ENCODE results near the gene GRK6.

Gene GRK6

DNA sequence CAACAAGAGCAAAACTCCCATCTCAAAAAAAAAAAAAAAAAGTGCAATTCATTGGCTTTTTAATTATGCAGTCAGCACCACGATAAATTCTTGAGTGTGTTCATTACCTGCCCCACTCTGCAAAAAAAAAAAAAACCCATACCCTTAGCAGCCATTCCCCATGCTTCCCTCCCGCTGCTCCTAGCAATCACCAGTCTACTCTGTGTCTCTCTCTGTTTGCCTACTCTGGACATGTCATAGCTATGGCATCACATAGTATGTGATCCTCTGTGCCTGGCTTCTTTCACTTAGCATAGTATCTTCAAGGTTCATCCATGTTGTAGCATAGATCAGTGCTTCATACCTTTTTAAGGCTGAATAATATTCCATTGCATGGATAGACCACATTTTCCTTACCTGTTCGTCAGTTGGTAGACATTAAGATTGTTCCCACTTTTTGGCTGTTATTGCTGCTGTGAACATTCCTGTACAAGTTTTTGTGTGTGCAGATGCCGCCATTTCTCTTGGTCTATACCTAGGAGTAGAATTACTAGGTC, 13.1 kb downstream of the GRK6 start:
- Histone ChIP-seq H3K27ac (ENCODE audit: extremely low read depth, low read depth, low read length) (no peak overlapping the region), H3K36me3 (ENCODE audit: control insufficient read depth in 2 of 2, insufficient read depth in 1 of 2, low read length in 2 of 2) (peaks cover 17 to 75% of the 10 kb centered on the region in 2 experiments), H3K9me3 (ENCODE audit: control insufficient read depth, insufficient read depth, low read depth, low read length) (no peaks in the 10 kb centered on the region), H3K4me3 (ENCODE audit: low read depth, low read length) (no peak overlapping the region), H3K4me1 (ENCODE audit: control insufficient read depth, insufficient read depth, low read length) (no peaks in the 10 kb centered on the region)
- POLR2A ChIA-PET, result interaction anchor here (1.3 to 4.1 kb wide), 2 partner anchors 12 to 13 kb away, joined by 6 to 35 read pairs; partner anchors contain the start of gene GRK6
- CTCF ChIA-PET, result interaction anchor here (0.6 to 3.8 kb wide), 5 partner anchors 16 to 62 kb away, joined by 3 to 15 read pairs (median 6); no protein-coding TSS in a partner anchor
- TF ChIP-seq, protein P1, sequence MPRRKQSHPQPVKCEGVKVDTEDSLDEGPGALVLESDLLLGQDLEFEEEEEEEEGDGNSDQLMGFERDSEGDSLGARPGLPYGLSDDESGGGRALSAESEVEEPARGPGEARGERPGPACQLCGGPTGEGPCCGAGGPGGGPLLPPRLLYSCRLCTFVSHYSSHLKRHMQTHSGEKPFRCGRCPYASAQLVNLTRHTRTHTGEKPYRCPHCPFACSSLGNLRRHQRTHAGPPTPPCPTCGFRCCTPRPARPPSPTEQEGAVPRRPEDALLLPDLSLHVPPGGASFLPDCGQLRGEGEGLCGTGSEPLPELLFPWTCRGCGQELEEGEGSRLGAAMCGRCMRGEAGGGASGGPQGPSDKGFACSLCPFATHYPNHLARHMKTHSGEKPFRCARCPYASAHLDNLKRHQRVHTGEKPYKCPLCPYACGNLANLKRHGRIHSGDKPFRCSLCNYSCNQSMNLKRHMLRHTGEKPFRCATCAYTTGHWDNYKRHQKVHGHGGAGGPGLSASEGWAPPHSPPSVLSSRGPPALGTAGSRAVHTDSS (tag by site-specific recombination; IDR thresholded peaks at IDR 0.05), result no peak
- TF ChIP-seq EGR2 (tag by site-specific recombination; IDR thresholded peaks at IDR 0.05; ENCODE audit: low read depth) (no peak), KLF8 (tag by site-specific recombination; IDR thresholded peaks at IDR 0.05) (0 out of 2 replicates have a peak, but pooled peaks have one; percentile 29), ZNF776 (tag by site-specific recombination; IDR thresholded peaks at IDR 0.05; ENCODE audit: borderline replicate concordance) (no peak), ZNF548 (tag by site-specific recombination; IDR thresholded peaks at IDR 0.05) (no peak), ZNF114 (tag by site-specific recombination; IDR thresholded peaks at IDR 0.05) (no peak), ZNF112 (tag by site-specific recombination; IDR thresholded peaks at IDR 0.05) (no peak), ZNF510 (tag by site-specific recombination; IDR thresholded peaks at IDR 0.05; ENCODE audit: insufficient replicate concordance) (no peak), GLIS2 (tag by site-specific recombination; IDR thresholded peaks at IDR 0.05) (no peak), ZBTB17 (tag by site-specific recombination; IDR thresholded peaks at IDR 0.05) (peak; percentile 63), ZBTB7A (tag by site-specific recombination; IDR thresholded peaks at IDR 0.05; ENCODE audit: low read depth) (no peak), OSR2 (tag by site-specific recombination; IDR thresholded peaks at IDR 0.05) (no peak), ZNF768 (tag by site-specific recombination; IDR thresholded peaks at IDR 0.05) (no peak), REPIN1 (tag by site-specific recombination; IDR thresholded peaks at IDR 0.05; ENCODE audit: low read depth) (no peak), KLF9 (tag by site-specific recombination; IDR thresholded peaks at IDR 0.05; ENCODE audit: low read depth) (no peak), TCF7L2 (IDR thresholded peaks at IDR 0.05; ENCODE audit: borderline replicate concordance, low read depth, low read length) (no peak), ZNF664 (tag by site-specific recombination; IDR thresholded peaks at IDR 0.05) (no peak), ZNF830 (tag by site-specific recombination; IDR thresholded peaks at IDR 0.05; ENCODE audit: low read depth) (no peak), ZNF24 (tag by site-specific recombination; IDR thresholded peaks at IDR 0.05) (no peak), ZNF426 (tag by site-specific recombination; IDR thresholded peaks at IDR 0.05) (no peak)
- TF ChIP-seq, protein P2, sequence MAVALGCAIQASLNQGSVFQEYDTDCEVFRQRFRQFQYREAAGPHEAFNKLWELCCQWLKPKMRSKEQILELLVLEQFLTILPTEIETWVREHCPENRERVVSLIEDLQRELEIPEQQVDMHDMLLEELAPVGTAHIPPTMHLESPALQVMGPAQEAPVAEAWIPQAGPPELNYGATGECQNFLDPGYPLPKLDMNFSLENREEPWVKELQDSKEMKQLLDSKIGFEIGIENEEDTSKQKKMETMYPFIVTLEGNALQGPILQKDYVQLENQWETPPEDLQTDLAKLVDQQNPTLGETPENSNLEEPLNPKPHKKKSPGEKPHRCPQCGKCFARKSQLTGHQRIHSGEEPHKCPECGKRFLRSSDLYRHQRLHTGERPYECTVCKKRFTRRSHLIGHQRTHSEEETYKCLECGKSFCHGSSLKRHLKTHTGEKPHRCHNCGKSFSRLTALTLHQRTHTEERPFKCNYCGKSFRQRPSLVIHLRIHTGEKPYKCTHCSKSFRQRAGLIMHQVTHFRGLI (tag by site-specific recombination; IDR thresholded peaks at IDR 0.05), result no peak
- TF ChIP-seq, protein P3, sequence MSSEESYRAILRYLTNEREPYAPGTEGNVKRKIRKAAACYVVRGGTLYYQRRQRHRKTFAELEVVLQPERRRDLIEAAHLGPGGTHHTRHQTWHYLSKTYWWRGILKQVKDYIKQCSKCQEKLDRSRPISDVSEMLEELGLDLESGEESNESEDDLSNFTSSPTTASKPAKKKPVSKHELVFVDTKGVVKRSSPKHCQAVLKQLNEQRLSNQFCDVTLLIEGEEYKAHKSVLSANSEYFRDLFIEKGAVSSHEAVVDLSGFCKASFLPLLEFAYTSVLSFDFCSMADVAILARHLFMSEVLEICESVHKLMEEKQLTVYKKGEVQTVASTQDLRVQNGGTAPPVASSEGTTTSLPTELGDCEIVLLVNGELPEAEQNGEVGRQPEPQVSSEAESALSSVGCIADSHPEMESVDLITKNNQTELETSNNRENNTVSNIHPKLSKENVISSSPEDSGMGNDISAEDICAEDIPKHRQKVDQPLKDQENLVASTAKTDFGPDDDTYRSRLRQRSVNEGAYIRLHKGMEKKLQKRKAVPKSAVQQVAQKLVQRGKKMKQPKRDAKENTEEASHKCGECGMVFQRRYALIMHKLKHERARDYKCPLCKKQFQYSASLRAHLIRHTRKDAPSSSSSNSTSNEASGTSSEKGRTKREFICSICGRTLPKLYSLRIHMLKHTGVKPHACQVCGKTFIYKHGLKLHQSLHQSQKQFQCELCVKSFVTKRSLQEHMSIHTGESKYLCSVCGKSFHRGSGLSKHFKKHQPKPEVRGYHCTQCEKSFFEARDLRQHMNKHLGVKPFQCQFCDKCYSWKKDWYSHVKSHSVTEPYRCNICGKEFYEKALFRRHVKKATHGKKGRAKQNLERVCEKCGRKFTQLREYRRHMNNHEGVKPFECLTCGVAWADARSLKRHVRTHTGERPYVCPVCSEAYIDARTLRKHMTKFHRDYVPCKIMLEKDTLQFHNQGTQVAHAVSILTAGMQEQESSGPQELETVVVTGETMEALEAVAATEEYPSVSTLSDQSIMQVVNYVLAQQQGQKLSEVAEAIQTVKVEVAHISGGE (tag by site-specific recombination; conservative IDR thresholded peaks at IDR 0.05; ENCODE audit: low read depth), result no peak
- TF ChIP-seq, protein P4, sequence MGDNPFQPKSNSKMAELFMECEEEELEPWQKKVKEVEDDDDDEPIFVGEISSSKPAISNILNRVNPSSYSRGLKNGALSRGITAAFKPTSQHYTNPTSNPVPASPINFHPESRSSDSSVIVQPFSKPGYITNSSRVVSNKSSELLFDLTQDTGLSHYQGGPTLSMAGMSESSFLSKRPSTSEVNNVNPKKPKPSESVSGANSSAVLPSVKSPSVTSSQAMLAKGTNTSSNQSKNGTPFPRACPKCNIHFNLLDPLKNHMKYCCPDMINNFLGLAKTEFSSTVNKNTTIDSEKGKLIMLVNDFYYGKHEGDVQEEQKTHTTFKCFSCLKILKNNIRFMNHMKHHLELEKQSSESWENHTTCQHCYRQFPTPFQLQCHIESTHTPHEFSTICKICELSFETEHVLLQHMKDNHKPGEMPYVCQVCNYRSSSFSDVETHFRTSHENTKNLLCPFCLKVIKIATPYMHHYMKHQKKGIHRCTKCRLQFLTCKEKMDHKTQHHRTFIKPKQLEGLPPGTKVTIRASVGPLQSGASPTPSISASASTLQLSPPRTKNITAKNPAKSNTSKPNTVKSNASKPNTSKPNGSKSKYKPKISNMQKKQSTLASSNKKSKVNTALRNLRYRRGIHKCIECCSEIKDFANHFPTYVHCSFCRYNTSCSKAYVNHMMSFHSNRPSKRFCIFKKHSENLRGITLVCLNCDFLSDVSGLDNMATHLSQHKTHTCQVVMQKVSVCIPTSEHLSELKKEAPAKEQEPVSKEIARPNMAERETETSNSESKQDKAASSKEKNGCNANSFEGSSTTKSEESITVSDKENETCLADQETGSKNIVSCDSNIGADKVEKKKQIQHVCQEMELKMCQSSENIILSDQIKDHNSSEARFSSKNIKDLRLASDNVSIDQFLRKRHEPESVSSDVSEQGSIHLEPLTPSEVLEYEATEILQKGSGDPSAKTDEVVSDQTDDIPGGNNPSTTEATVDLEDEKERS (tag by site-specific recombination; IDR thresholded peaks at IDR 0.05), result peak; percentile 91
- TF ChIP-seq, protein P5, sequence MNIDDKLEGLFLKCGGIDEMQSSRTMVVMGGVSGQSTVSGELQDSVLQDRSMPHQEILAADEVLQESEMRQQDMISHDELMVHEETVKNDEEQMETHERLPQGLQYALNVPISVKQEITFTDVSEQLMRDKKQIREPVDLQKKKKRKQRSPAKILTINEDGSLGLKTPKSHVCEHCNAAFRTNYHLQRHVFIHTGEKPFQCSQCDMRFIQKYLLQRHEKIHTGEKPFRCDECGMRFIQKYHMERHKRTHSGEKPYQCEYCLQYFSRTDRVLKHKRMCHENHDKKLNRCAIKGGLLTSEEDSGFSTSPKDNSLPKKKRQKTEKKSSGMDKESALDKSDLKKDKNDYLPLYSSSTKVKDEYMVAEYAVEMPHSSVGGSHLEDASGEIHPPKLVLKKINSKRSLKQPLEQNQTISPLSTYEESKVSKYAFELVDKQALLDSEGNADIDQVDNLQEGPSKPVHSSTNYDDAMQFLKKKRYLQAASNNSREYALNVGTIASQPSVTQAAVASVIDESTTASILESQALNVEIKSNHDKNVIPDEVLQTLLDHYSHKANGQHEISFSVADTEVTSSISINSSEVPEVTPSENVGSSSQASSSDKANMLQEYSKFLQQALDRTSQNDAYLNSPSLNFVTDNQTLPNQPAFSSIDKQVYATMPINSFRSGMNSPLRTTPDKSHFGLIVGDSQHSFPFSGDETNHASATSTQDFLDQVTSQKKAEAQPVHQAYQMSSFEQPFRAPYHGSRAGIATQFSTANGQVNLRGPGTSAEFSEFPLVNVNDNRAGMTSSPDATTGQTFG (tag by site-specific recombination; IDR thresholded peaks at IDR 0.05; ENCODE audit: borderline replicate concordance), result no peak
